GM12878 (cell line): Measurements from ENCODE around the gene RREB1. TPM values are rescaled to one million over a fixed set of nuclear protein-coding genes. Genes with fewer than 3 reads are reported as not detected.
"Not testable (repeated sequence)": the region's sequence is repeated elsewhere in the genome, so short reads cannot be mapped to it uniquely, and the experiment has no call there.

Source experiments
- ATAC-seq: fragments of 200-7000 bp; cut with Tn5 transposase; 3 replicates; pipeline ENCODE4 v1.9.1; 2020; ENCODE audit warnings: mild to moderate bottlenecking, moderate library complexity
- BruUV-seq: library from RNA; stranded (reverse); fragments of 400-500 nt; replicated peaks from 2 replicates; lab custom pipeline; 2021; lab: Mats Ljungman, UMichigan
- CTCF ChIA-PET: fragments of 300-600 bp; sonication (Branson Sonifier 250); formaldehyde crosslinking; extraction: SDS; loops from one replicate; lab custom pipeline; 2021; ENCODE audit warnings: inconsistent platforms; lab: Yijun Ruan, JAX
- POLR2A ChIA-PET: fragments of 350-600 bp; formaldehyde crosslinking; extraction: SDS; loops from one replicate; lab custom pipeline; 2021; ENCODE audit warnings: inconsistent platforms; lab: Charles Lee
- RAD21 ChIA-PET: fragments of 300-600 bp; sonication (Branson Sonifier 250); formaldehyde crosslinking; loops from one replicate; lab custom pipeline; 2023; ENCODE audit warnings: antibody characterized with exemption; ENCODE audit not compliant: unreplicated experiment; lab: Charles Lee
- SMC1A ChIA-PET: fragments of 300-600 bp; sonication (Branson Sonifier 250); formaldehyde crosslinking; loops from one replicate; lab custom pipeline; 2023; ENCODE audit not compliant: unreplicated experiment, uncharacterized antibody; lab: Charles Lee
- DNase-seq: peaks from one replicate; pipeline ENCODE4 v3.0.0-alpha.2; 2011; ENCODE audit warnings: low read depth, low spot score
- FAIRE-seq: peaks from 3 replicates; lab custom pipeline; 2011; peaks lifted over from hg19 to GRCh38; lab: Jason Lieb, UNC
- H2AFZ ChIP-seq: 2 replicates; pipeline ENCODE4 v1.6.0; 2011; ENCODE audit warnings: low read depth, low read length, control low read depth; ENCODE audit not compliant: control insufficient read depth
- H3K27ac ChIP-seq: 2 replicates; pipeline ENCODE4 v1.5.1; 2011; ENCODE audit warnings: control low read depth; ENCODE audit not compliant: control insufficient read depth, insufficient read depth
- H3K27me3 ChIP-seq, 2 experiments: replicated peaks in 1 of 2; 2 replicates each; pipeline versions ENCODE4 v1.6.0 to v1.6.1; 2011; ENCODE audit warnings: low read length in 1 of 2; ENCODE audit not compliant: control insufficient read depth in 2 of 2, insufficient read depth in 2 of 2
- H3K36me3 ChIP-seq, 2 experiments: 2 replicates each; pipeline ENCODE4 v1.5.1; 2011; ENCODE audit warnings: low read length in 1 of 2; ENCODE audit not compliant: control insufficient read depth in 2 of 2, insufficient read depth in 2 of 2
- H3K4me1 ChIP-seq: 2 replicates; pipeline ENCODE4 v1.6.1; 2011; ENCODE audit warnings: mild to moderate bottlenecking, low read length, moderate library complexity, mixed read lengths; ENCODE audit not compliant: control insufficient read depth, insufficient read depth
- H3K4me2 ChIP-seq: 2 replicates; pipeline ENCODE4 v1.6.0; 2011; ENCODE audit warnings: control low read depth; ENCODE audit not compliant: control insufficient read depth, insufficient read depth
- H3K4me3 ChIP-seq: fragments of 200-600 bp; sonication (generic); 2 replicates; pipeline ENCODE4 v1.5.1; 2016
- H3K79me2 ChIP-seq: 2 replicates; pipeline ENCODE4 v1.6.0; 2011; ENCODE audit warnings: low read length; ENCODE audit not compliant: control insufficient read depth, insufficient read depth
- H3K9ac ChIP-seq: 2 replicates; pipeline ENCODE4 v1.8.0; 2011; ENCODE audit warnings: low read length, control low read depth, mixed read lengths; ENCODE audit not compliant: control insufficient read depth, insufficient read depth
- H3K9me3 ChIP-seq: replicated peaks from 3 replicates; pipeline ENCODE4 v1.5.1; 2011; ENCODE audit warnings: mild to moderate bottlenecking, low read length; ENCODE audit not compliant: control insufficient read depth, insufficient read depth
- H4K20me1 ChIP-seq: 2 replicates; pipeline ENCODE4 v1.6.0; 2011; ENCODE audit not compliant: control insufficient read depth, insufficient read depth
- BHLHE40 ChIP-seq, 2 experiments: fragments of 450-650 bp in 1 of 2; IDR thresholded peaks; 2 replicates each; pipeline ENCODE4 v1.6.1; 2011 to 2017; ENCODE audit warnings: low read depth in 2 of 2, borderline replicate concordance in 1 of 2, improper control_type of control experiment in 1 of 2, low read length in 1 of 2, mild to moderate bottlenecking in 1 of 2
- HCFC1 ChIP-seq: fragments of 150-350 bp; IDR thresholded peaks from 2 replicates; pipeline ENCODE4 v1.6.1; 2014; ENCODE audit warnings: low read length
- MYB ChIP-seq: fragments of 150-350 bp; IDR thresholded peaks from 2 replicates; pipeline ENCODE4 v1.6.1; 2014; ENCODE audit warnings: mild to moderate bottlenecking, low read depth, low read length, borderline replicate concordance
- STAT1 ChIP-seq: fragments of 450-650 bp; conservative IDR thresholded peaks from 2 replicates; pipeline ENCODE4 v1.6.1; 2014; ENCODE audit warnings: antibody characterized with exemption, mild to moderate bottlenecking
- TARDBP ChIP-seq: IDR thresholded peaks from 2 replicates; pipeline ENCODE4 v1.6.1; 2016; ENCODE audit warnings: borderline replicate concordance
- TCF7 ChIP-seq: IDR thresholded peaks from 2 replicates; pipeline ENCODE4 v1.6.1; 2014; ENCODE audit warnings: antibody characterized with exemption, borderline replicate concordance
- YY1 ChIP-seq: IDR thresholded peaks from 2 replicates; pipeline ENCODE4 v1.6.1; 2011; ENCODE audit warnings: low read depth, mild to moderate bottlenecking, low read length
- ZNF687 ChIP-seq: fragments of 450-650 bp; IDR thresholded peaks from 2 replicates; pipeline ENCODE4 v1.6.1; 2017; ENCODE audit warnings: mild to moderate bottlenecking, moderate library complexity
- WGBS: methylation state at CpG from one replicate; pipeline ENCODE4 v1.1.6; 2016; ENCODE audit warnings: low lambda C conversion rate; ENCODE audit not compliant: insufficient replicate concordance, insufficient coverage; ENCODE audit errors: missing lambda C conversion rate; 5-methylcytosine and 5-hydroxymethylcytosine counted together
- in situ Hi-C: fragments of 300-500 bp; cut with MboI; formaldehyde crosslinking; loops from 9 replicates; pipeline ENCODE4 v1.14.3; 2018; ENCODE audit warnings: mixed read lengths
- intact Hi-C: fragments of 100-400 bp; cut with micrococcal nuclease; formaldehyde crosslinking; loops from one replicate; pipeline ENCODE4 v1.14.2; 2022; ENCODE audit not compliant: unreplicated experiment
- polyA plus RNA-seq, 11 experiments: library from polyadenylated mRNA; depleted of rRNA in 4 of 11; unstranded in 6 of 11; stranded (reverse) in 5 of 11; fragments of >200 nt; fragmentation: Nextera tagmentation in 4 of 11; fragmentation: Illumina TruSeq in 1 of 11; extraction: Ambion mirVana in 4 of 11; extraction: Trizol in 1 of 11; gene quantifications; 1 replicate in 1 of 11; 2 replicates in 10 of 11; pipeline versions ENCODE4 v1.2.1 to v1.2.3, GENCODE V29; 2011 to 2016; ENCODE audit warnings: inconsistent platforms in 2 of 11, missing spikeins in 2 of 11, low read depth in 1 of 11
- total RNA-seq, 4 experiments: library from RNA; depleted of rRNA in 3 of 4; stranded (reverse); fragments of >200 nt in 3 of 4; fragmentation: Illumina TruSeq in 1 of 4; extraction: Trizol in 1 of 4; gene quantifications; 2 replicates each; pipeline versions ENCODE4 v1.2.1 to v1.2.3, GENCODE V29; 2013 to 2021
- TF ChIP-seq, protein P1 (sequence below): fragments of 450-650 bp; IDR thresholded peaks from 2 replicates; pipeline ENCODE4 v1.6.1; 2017; ENCODE audit warnings: low read depth, mild to moderate bottlenecking, moderate library complexity

Gene RREB1
- total and polyA plus RNA-seq, 10 of the 15 experiments (the other 5 are each of a cell fraction or from before 2014, with no cell fraction given) = 1.9 to 30.3 (median 8.6) TPM

DNA sequence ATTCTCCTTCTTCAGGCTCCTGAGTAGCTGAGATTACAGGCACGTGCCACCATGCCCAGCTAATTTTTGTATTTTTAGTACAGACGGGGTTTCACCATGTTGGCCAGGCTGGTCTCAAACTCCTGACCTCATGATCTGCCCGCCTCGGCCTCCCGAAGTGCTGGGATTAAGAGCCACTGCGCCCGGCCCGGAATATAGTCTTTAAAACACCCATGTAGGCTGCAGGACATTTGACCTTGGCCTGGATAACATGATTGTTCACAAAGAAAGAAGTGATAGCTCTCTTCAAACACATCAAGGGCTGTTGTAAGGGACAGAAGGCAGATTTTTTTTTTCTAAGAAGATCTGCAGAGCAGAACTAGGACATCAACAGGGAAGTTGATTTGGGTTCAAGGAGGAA is 166.8 kb downstream of the RREB1 start:
- CTCF ChIA-PET = interaction anchor here (1.2 to 5.9 kb wide), 16 partner anchors 9 to 341 kb away, joined by 3 to 92 read pairs (median 9); partner anchors contain the start of genes CAGE1 and RIOK1
- H3K36me3 ChIP-seq, H3K27ac ChIP-seq, ATAC-seq, H3K4me3 ChIP-seq, DNase-seq, H3K9ac ChIP-seq, H3K79me2 ChIP-seq, H4K20me1 ChIP-seq, H3K27me3 ChIP-seq, intact Hi-C loops, BruUV-seq, H2AFZ ChIP-seq, H3K9me3 ChIP-seq, H3K4me2 ChIP-seq, POLR2A ChIA-PET, FAIRE-seq, in situ Hi-C loops: not testable (repeated sequence)
- SMC1A ChIA-PET = interaction anchor here (0.7 to 5.3 kb wide), 14 partner anchors 9 to 598 kb away, joined by 3 to 84 read pairs (median 4); partner anchors contain the start of genes CAGE1 and RIOK1
- WGBS = 75% methylated on average over 8 of the region's 8 CpGs
- H3K4me1 ChIP-seq = peaks cover 24% of the 10 kb centered on the region
- RAD21 ChIA-PET = interaction anchor here (0.7 to 3.6 kb wide), 9 partner anchors 58 to 598 kb away, joined by 3 to 28 read pairs (median 5); no protein-coding TSS in a partner anchor

DNA sequence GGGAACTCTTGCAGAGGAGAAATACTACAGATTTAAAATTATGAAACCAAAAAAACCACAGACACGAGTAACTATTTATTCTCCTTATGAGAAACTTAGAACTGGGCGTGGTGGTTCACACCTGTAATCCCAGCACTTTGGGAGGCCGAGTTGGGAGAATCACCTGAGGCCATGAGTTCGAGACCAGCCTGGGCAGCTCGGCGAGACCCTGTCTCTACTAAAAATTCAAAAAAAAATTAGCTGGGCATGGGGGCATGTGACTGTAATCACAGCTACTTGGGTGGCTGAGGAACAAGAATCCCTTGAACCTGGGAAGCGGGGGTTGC is 168.4 kb downstream of the RREB1 start:
- Histone ChIP-seq H3K36me3 (no peaks in the 10 kb centered on the region), H3K27me3 (no peaks in the 10 kb centered on the region), H3K4me3 (no peak overlapping the region), H4K20me1 (no peaks in the 10 kb centered on the region), H3K79me2 (no peaks in the 10 kb centered on the region), H3K4me2 (no peak overlapping the region), H3K9ac (no peak overlapping the region), H2AFZ (no peak overlapping the region), H3K9me3 (no peaks in the 10 kb centered on the region), H3K4me1 (peaks cover 24% of the 10 kb centered on the region), H3K27ac (no peak overlapping the region)
- in situ Hi-C loops = loop anchor here (5.0 kb wide), 1 partner anchor 336 kb away; no protein-coding TSS in a partner anchor
- FAIRE-seq = peak; percentile 18
- DNase-seq = no peak
- WGBS = 44% methylated on average over 7 of the region's 7 CpGs
- CTCF ChIA-PET = interaction anchor here (1.0 to 5.9 kb wide), 23 partner anchors 10 to 599 kb away, joined by 3 to 92 read pairs (median 8); partner anchors contain the start of genes CAGE1, RIOK1 and SSR1
- RAD21 ChIA-PET = interaction anchor here (0.7 to 3.6 kb wide), 10 partner anchors 13 to 342 kb away, joined by 3 to 28 read pairs (median 4); no protein-coding TSS in a partner anchor
- POLR2A ChIA-PET = interaction anchor here (0.9 to 2.6 kb wide), 3 partner anchors 36 to 120 kb away, joined by 3 to 14 read pairs (median 3); partner anchors contain the start of gene SSR1
- no TSS peak for BruUV-seq
- no peak for ATAC-seq
- SMC1A ChIA-PET = interaction anchor here (0.9 to 5.3 kb wide), 13 partner anchors 9 to 599 kb away, joined by 3 to 84 read pairs (median 8); partner anchors contain the start of genes CAGE1, RIOK1 and SNRNP48
- intact Hi-C loops = loop anchor here (1.0 to 2.0 kb wide), 3 partner anchors 63 to 339 kb away; no protein-coding TSS in a partner anchor
- no peak for TF ChIP-seq ZNF687
- 0 out of 2 replicates have a peak, but pooled peaks have one; percentile 19 for TF ChIP-seq YY1
- no peak for TF ChIP-seq BHLHE40 (IDR thresholded peaks at IDR 0.05; ENCODE audit: borderline replicate concordance in 1 of 2, low read depth in 2 of 2, low read length in 1 of 2)
- TF ChIP-seq STAT1 = no peak
- TF ChIP-seq HCFC1 = no peak
- no peak for TF ChIP-seq MYB
- TF ChIP-seq TCF7 = no peak
- TF ChIP-seq, protein P1, sequence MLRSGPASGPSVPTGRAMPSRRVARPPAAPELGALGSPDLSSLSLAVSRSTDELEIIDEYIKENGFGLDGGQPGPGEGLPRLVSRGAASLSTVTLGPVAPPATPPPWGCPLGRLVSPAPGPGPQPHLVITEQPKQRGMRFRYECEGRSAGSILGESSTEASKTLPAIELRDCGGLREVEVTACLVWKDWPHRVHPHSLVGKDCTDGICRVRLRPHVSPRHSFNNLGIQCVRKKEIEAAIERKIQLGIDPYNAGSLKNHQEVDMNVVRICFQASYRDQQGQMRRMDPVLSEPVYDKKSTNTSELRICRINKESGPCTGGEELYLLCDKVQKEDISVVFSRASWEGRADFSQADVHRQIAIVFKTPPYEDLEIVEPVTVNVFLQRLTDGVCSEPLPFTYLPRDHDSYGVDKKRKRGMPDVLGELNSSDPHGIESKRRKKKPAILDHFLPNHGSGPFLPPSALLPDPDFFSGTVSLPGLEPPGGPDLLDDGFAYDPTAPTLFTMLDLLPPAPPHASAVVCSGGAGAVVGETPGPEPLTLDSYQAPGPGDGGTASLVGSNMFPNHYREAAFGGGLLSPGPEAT = 0 out of 2 replicates have a peak, but pooled peaks have one; percentile 9
- TF ChIP-seq TARDBP = no peak
